Right renal pelvis (tissue), 4 donors: ENCODE data around the gene HSFX3. TPM values are rescaled to one million over a fixed set of nuclear protein-coding genes. Genes with fewer than 3 reads are reported as not detected.

Source experiments
- polyA plus RNA-seq, 4 donors: library from polyadenylated mRNA; unstranded; fragments of 120-200 nt; gene quantifications; one replicate each; pipeline ENCODE4 v1.2.1, GENCODE V29; 2013; ENCODE audit not compliant: insufficient read length in 4 of 4

The HSFX3 gene
- polyA plus RNA-seq, 4 donors: 0.12 TPM; not detected in 3

Other genes with a start within 250 kb of the HSFX3 start
- 10 to 100 TPM; 32.2 to 36.8 (median 35.3) TPM for gene IDS, start 44.6 kb downstream of the HSFX3 start, polyA plus RNA-seq
- gene EOLA1, start 8.9 kb downstream of the HSFX3 start, polyA plus RNA-seq: 10 to 100 TPM; 18.9 to 21.4 (median 20.2) TPM
- under 1 TPM in 1 of 4 donors, not detected in 3; 0.08 TPM for gene MAGEA9B, start 37.5 kb upstream of the HSFX3 start, polyA plus RNA-seq
- gene HSFX2, start 45.4 kb upstream of the HSFX3 start, polyA plus RNA-seq: 1 to 10 TPM in 1 of 4 donors, under 1 TPM in 3; 0.46 to 1.4 (median 0.49) TPM
- 10 to 100 TPM; 39.8 to 45.3 (median 41.5) TPM for gene TMEM185A, start 81.9 kb upstream of the HSFX3 start, polyA plus RNA-seq
- not detected for gene MAGEA11, start 162.1 kb upstream of the HSFX3 start, polyA plus RNA-seq
- gene HSFX1, start 224.1 kb upstream of the HSFX3 start, polyA plus RNA-seq: 1 to 10 TPM; 2.0 to 2.2 (median 2.2) TPM
- not detected for gene MAGEA9, start 232.0 kb upstream of the HSFX3 start, polyA plus RNA-seq